Inferior parietal cortex (tissue), 1 donor: Measurements from ENCODE around the gene NELL1.
"Not testable (repeated sequence)": the region's sequence is repeated elsewhere in the genome, so short reads cannot be mapped to it uniquely, and the experiment has no call there.

ENCODE experiments used
- DNase-seq: peaks from one replicate; pipeline ENCODE4 v3.0.0-alpha.2; 2016; ENCODE audit errors: extremely low spot score

The NELL1 gene

DNA sequence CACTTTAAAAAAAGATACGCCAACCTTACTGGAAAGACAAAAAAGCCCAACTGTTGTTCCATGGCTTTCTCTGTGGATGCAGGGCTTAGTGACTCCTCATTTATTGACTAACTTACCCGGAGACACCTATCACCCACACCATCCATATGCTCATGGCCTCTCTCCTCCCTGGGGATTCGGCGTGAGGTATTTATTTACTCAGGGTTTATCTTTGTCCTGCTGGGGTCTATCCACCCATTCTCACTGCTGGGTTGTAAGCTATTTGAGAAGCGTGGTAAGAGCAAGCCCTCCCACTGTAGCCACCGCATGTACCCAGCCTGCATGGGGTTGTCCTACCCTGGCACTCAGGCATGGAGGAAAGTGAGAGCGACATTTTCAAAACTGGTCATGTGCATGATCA, 93.6 kb downstream of the NELL1 start:
- no peak for DNase-seq

DNA sequence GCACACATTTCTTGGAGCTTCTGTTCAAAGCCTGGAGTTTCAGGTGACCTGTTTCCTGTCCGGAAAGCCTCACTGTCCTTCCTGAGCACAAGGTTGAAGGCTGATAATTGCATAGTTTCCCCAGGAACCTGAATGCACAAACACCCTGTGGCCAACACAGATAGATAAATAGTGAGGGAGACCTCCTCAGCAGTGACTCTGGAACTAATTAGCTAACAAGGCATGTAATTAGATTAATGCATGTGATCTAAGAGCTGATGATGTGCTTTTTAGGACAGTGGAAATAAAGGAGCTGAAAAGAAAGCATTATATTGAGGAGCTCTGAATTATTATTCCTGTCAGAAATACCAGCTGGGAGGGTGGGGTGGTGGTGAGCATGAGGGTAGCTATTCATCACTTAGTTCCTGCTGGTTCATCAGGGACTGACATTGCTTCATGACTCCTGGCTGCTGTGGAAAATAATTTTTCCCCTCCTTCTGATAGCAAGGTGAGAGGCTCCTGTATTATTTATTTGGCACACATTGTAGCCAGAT, 101.1 kb downstream of the NELL1 start:
- no peak for DNase-seq

DNA sequence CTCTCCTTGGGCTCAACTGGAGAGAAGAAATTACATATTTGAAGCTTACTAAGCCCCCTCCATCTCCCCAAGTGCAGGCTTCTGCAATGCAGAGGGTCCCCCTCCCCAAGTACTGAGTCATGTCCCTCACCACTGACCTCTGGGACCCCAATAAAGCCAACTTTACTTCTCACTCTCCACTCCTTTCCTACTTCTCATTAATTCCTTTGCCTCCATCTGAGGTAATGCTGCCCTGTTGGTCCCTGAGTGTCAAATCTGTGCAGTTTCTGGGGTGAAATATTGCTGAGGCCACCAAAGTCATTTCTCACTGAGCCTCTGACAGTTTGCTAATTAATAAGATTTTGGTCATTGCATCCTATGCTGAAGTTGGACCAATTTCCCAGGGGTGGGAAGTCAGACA, 101.6 kb downstream of the NELL1 start:
- DNase-seq: no peak

DNA sequence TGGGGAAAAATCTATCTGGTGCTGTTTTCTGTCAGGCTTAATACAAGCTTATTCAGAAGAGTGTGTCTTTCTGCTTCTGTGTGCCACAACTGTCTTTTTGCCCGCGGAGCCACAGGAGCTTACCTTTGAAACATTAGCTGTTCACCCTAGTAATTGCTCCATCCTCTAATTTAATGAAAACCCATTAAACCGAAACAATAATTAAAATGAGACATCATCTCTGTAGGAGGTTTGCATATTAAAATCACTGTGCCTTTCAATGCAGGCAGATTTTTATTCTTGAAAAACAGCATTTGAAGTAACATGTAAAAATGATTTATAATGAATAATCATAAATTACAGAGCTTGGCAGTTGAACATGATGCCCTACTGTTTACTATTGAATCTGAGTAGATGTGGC, 102.3 kb downstream of the NELL1 start:
- no peak for DNase-seq

DNA sequence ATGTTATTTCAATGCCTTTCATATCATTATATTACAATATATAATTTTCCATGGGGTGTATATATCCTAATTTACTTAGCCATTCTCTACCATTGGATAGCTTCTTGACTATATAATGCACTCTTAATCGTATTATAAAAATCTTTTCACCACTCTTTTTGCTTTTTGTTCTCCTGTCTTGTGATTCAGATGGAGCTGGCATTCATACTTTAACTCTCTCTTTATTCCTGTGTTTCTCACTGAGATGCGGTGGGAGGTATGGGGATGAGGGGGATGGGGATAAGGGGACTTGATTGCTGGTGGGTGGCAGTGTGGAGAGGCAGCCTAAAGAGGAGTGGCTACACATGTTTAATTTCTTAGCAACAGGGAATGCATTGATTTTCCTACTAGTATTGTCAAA, 105.9 kb downstream of the NELL1 start:
- DNase-seq: no peak

DNA sequence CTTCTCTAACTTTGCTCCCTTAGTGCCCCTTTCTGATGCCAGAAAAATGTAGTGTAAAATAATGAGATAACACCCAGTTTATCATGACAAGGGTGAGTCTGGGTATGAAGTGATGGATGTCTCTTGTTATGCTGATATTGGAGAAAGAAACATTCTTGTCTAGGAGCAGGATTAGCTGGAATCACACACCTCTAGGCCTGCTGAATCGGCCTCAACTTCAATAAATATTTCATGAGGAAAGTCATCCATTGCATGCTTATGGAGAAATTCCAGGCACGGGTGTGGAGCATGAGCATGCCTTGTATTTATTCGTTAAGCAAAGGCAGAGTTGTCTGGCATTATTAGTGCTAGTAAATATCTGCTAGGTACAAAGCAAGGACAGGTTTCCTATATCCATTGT, 113.4 kb downstream of the NELL1 start:
- no peak for DNase-seq

DNA sequence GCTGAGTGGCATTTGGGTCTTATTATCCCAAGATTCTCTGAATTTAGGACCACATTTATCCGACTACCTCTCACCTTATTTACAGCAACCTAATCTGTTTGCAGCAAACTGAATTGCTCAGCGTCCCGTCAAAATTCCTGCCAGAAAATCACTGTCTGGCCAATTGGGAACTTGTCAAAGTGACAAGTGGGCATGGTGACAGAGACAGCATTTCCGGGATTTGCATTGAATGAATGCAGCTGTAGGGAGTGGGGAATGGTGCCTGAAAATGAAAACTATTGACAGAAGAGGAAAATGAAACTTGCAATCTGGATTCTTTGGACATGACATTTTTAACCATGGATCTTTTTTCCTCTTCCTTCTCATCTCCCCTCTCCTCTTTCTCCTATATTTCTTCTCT, 113.8 kb downstream of the NELL1 start:
- no peak for DNase-seq

DNA sequence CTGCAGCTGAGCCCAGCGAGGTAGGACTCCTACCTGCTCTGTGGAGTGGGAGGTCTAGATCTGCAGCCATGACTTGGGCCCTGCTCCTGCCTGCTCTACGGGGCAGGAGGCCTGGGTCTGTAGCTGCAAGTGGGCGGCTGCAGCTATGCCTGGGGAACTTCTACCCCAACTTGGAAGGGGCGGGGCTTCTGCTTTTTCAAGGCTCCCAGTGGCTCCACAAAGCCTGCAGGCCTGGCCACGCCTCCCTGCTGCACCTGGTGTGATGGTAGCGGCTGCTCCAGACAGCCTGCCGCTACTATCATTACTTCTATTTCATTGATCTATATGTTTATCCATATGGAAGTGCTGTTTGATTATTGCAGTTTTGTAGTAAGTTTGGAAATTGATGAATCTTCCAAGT, 121.2 kb downstream of the NELL1 start:
- DNase-seq: no peak

DNA sequence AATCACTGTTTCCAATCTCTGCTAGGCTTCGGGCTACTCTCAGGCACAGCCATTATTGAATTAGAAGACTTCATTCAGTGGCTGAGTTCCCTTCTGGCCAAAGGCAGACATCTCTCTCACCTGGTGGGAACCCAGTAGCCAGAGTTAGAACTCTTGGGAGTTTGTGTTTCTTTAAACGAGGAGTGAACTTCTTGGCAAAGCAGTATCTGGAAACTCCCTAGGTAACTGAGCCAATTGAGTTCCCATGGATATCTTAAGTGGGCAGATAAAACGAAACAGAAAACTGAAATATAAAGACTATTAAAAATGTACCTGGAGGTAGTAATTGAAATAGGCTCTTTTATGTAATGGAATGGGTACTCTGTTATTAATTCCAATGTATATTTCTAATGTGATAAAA, 125.6 kb downstream of the NELL1 start:
- DNase-seq: no peak

DNA sequence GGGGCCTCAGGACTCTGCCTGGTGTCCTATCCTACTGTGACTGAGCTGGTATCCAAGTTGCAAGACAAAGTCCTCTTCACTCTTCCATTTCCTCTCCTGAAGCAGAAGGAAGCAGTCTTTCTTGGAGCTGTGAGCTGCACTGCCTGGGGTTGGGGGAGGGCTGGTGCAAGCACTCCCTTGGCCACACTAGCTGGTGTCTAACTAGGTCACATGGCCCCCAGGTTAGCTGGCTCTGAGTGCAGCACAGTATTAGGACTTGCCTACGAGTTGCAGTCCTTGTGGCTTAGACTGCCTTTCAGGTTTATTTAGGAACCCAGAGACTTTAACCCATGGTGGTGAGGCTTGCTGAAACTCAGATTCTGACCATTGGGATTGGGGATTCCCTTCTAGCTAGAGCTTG, 138.9 kb downstream of the NELL1 start:
- DNase-seq: no peak

DNA sequence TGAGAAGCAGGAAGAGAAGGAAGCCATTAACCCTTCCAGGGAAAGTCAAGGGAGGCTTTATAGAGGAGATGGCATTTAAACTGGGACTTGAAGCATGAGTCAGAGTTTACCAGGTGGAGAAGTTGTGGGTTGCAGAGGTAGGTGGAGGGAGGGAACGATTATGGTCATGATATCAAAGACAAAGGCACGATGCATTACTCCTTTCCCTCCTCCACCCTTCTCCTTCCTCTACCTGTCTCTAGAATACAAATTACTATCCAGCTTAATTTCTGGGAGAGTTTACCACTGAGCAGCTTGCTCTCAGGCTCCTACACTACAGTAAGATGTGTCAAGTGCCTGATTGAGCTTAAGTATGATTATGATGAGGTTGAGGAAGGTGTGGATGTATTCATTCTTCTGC, 151.7 kb downstream of the NELL1 start:
- no peak for DNase-seq

DNA sequence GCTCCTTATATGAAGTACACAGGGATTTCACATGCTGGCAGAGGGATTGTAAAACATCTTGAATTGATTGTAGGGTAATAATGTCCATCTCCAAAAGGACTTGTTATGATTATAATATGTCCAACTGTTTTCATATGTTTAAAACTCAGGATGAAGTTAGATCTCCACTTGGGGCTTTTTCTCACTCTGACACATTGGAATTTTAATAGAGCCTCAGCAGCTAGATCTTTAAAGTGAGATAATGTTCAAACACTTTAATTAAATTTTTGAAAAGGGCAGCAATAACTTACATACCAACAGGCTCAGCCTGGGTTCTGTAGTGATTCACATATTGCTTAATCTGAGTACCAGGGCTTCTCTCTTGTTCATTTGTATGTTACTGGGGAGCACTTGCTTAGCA, 152.1 kb downstream of the NELL1 start:
- DNase-seq: no peak

DNA sequence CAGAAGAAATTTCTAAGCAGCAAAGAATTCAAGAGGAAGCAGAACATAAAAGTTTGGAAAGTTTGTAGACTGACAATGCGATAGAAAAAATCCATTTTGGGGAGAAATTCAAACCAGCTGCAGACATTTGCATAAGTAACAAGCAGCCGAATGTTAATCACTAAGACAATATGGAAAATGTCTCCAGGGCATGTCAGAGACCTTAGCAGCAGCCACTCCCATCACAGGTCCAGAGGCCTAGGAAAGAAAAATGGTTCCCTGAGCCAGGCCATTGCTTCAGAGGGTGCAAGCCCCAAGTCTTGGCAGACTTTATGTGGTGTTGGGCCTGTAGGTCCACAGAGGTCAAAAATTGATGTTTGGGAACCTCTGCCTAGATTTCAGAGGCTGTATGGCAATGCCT, 155.4 kb downstream of the NELL1 start:
- DNase-seq: no peak

DNA sequence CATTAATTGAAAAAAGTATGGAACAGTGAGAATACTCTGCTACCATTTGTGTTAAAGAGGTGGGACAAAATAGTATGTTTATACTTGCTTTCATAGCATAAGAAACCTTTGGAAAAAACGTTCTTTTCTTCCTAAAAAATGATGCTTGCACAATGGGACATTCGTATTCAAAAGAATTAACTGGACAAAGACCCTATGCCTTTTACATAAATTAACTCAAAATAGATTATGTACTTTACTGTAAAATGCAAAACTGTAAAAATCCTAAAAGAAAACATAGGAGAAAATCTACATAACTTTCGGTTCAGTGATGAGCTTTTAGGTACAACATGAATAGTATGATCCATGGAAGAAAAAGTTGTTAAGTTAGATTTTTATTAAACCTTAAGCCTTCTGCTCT, 166.2 kb downstream of the NELL1 start:
- DNase-seq: no peak

DNA sequence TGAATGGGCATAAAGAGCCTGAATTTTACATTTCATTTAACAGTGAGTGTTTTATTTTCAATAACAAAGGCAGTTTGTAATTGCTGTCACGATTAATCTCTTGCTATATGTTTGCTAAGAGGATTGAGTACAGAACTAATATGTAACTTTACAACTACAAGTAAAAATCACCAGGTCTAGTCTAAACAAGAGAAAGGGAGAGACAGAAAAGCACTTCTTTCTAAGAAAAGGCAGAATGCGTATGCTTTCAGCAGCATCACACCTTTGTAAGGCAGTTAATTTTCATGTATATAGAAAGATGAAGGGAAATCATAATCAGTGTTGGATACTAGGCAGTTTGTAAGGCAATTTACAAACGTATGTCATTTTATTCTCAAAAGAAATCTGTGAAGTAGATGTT, 169.8 kb downstream of the NELL1 start:
- no peak for DNase-seq

DNA sequence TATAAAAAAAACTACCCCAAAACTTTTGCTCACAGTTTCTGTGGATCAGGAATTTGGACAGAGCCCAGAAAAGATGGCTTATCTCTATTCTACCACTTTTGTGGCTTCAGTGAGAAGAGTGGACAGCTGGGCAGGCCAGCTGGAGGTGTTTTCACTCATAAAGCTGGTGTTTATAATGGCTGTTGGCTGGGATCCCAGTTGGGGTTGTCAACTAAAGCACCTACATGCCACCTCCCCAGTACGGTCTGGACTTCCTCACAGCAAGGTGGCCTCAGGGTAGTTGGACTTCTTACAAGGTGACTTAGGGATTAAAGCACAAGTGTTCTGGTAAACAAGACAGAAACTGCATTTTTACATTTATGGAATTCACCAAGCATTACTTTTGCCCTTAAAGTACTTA, 171.0 kb downstream of the NELL1 start:
- no peak for DNase-seq

DNA sequence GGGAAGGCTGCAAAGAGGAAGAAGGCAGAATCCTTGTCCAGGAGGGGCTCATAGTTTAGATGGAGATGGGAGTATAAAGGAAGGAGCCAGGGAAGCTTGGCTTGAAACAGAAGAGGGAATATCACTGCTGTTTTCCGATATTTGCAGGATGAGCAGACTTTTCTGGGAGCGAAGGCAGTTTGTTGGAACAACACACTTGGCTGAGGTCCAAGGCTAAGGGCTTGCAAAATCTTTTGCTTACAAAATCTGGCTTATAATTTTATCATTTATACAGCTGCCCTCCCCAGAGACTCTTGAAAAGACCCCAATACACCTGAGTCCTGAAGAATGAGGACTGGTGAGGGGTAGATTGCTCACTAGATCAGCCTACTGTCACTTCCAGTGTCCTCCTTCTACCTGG, 174.8 kb downstream of the NELL1 start:
- no peak for DNase-seq

DNA sequence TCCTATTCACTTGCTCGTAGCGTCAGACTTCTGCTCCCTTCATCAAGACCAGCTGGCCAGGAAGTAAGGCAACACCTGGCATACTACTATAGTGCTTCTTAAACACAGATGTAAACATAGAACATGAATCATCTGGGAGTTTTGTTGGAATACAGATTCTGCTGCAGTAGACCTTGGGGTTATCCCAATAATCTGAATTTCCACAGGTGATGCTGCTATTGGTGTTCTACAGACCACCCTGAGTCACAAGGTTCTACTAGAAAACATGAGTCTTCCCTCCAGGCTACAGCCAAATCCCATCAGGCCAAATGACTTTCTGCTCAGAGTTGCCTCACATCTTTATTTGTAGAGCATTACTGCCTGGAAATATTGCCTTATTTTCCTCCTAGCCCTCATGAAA, 175.2 kb downstream of the NELL1 start:
- no peak for DNase-seq

DNA sequence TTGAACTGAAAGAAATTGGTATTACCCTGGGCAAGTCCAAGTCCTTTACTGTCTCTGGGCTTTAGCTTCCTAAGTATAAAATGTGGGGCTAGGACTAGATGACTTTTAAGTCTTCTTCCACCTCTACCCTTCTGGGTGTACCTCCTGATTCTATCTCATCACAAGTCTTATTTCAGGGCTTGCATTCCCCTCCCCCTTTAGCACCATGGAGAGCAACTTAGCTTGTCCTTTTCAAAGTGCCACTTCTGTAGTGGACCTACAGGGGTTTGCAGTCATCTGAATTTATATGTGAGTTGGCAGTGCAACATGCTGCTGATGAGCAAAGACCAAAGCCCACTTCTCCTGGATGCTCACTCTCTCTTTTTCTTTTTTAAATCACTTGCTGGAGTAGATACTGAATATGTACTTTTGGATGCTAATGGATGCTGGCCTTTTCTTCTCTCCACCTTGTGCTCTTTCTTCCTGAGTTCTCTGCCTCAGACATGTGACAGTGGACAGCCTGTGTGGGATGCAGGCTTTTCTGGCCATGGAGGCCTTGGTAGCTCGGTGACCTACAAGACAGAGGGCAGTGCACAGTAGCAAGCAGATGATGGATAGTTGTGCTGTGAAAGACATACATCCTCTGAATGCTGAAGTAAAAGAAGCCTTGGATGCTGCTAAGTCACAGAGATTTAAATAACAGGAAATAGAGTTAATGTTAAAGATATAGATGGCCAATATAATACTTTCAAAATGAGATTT, 185.0 kb downstream of the NELL1 start:
- no peak for DNase-seq

DNA sequence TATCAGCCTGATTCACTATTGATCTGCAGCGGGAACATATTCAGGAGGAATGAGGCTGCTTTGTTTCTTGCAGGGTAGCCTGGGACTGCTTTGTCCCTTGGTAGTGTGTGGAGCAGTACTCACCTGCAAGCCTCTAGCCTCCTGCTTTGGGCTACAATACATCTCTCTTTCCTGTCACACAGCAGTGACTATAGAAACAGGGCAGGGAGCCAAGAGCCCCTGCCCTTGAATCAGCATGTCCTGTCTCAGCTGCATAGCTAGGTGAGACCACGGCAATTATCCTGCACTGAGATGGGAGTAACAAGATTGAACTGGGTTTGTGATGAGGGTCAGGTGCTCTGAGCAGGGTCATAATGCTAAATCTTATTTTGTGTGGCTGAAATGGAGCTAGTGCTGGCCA, 191.9 kb downstream of the NELL1 start:
- no peak for DNase-seq

DNA sequence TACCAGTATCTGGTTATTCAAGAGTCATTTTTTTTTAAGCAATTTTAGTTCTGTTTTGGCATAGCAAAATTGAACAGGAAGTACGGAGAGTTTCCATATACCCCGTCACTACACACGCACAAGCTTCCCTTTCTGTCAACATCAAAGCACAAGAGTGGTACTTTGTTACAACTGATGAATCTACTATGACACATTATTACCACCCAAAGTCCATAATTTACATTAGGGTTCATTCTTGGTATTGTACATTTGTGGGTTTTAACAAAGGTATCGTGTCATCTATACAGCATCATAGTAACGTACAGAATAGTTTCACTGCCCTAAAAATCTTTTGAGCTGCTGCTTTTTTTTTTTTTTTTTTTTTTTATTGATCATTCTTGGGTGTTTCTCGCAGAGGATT, 192.9 kb downstream of the NELL1 start:
- DNase-seq: not testable (repeated sequence)

DNA sequence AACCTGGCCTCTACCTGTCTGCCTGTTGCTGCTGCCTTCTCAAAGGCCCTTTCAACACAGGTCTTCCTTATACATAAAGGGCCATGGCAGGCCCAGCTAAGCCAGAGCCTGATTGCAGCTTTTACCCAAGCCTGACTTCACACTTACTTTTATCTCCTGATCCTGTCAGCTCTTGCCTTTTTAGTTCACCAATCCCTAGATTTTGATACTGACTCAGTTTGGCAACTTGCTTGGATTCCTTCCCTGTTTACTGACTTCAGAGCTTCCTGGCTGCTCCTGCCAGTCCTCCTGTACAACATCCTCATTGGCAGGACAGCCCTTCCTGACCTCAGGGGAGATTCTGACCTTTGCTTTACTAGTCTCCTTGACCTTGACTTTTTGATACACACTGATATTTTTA, 195.2 kb downstream of the NELL1 start:
- no peak for DNase-seq

DNA sequence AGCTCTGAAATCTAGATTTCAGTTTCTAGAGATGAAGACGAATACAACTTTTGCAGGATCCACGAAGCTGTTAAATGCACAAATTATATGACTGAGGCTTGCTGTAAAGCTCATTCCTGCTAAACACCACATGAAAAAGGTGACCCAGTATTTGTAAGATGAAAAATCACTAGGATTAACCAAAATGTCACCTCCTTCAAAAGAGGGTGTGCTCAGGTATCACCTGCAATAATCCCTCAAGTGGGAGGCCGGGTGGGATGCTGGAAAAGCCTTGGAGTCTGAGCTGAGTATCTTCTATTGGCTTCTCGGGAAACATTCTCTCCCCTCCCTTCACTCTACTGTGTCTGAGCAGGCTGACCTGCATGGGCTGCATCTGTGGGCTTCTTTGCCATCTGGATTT, 195.8 kb downstream of the NELL1 start:
- DNase-seq: no peak

DNA sequence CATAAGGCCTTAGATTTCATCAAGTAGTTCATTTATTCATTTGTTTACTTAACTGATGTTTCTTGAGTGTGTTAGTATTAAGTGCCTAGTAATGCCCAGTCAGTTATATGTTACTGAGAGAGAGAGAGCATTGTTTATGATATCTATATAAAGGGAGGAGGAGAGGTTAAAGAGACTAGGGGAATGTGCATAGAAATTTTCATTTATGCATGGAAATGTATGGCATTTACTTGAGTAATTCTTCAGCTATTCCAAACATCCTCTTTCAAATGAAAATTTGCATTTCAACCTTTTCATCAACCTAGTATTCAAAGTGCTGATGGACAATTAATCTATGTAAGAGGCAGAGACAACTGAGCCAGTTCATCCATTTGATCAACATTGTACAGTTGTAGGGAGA, 199.7 kb downstream of the NELL1 start:
- no peak for DNase-seq
